ENCODE data around the gene COBL.

The COBL gene

DNA sequence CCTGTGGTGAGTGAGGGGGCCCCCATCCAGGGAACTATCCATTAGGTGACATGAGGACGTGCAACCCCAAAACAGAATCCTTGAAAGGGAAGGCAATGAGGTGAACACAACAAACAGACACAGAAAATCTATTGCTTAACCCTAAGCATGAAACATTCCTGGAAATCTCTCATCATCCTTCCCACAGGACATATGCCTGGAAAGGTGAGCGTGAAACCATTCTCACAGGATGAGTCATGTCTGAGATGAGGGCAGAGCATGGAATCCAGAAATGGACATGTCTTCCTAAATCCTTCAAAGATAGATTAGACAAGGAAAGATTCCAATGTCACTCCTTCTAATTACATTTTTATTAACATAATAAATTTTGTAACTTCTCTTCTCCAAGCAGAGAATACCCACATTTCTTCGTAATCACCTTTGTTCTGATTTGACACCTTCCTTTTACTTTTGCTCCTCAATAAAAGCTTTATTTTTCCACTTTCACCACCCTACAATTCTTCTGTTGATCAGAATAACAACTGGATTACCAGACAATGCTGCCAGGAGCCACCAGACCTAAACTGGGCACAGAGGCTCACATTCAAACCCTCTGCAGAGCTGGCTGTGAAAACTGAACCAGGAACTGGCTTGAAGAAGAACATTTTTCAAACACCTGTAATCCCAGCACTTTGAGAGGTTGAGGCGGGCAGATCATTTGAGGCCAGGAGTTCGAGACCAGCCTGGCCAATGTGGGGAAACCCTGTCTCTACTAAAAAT lies 67.2 kb downstream of the COBL start:
- ATAC-seq (ENCODE audit: low read depth) (peak; percentile 98), DNase-seq (ENCODE audit: low spot score) (no peak)
- TF ChIP-seq, protein P1, sequence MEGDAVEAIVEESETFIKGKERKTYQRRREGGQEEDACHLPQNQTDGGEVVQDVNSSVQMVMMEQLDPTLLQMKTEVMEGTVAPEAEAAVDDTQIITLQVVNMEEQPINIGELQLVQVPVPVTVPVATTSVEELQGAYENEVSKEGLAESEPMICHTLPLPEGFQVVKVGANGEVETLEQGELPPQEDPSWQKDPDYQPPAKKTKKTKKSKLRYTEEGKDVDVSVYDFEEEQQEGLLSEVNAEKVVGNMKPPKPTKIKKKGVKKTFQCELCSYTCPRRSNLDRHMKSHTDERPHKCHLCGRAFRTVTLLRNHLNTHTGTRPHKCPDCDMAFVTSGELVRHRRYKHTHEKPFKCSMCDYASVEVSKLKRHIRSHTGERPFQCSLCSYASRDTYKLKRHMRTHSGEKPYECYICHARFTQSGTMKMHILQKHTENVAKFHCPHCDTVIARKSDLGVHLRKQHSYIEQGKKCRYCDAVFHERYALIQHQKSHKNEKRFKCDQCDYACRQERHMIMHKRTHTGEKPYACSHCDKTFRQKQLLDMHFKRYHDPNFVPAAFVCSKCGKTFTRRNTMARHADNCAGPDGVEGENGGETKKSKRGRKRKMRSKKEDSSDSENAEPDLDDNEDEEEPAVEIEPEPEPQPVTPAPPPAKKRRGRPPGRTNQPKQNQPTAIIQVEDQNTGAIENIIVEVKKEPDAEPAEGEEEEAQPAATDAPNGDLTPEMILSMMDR (IDR thresholded peaks at IDR 0.05; ENCODE audit: poor library complexity, severe bottlenecking): no peak
- Histone ChIP-seq H3K4me3 (ENCODE audit: severe bottlenecking) (no peak overlapping the region), H3K27me3 (ENCODE audit: insufficient read depth, poor library complexity, severe bottlenecking) (no peaks in the 10 kb centered on the region), H3K9me3 (ENCODE audit: severe bottlenecking) (no peaks in the 10 kb centered on the region), H3K4me1 (ENCODE audit: insufficient read depth, poor library complexity, severe bottlenecking) (peaks cover 22% of the 10 kb centered on the region), H3K27ac (ENCODE audit: poor library complexity, severe bottlenecking) (peak overlapping the region; percentile 49), H3K36me3 (ENCODE audit: low read depth) (no peaks in the 10 kb centered on the region)

- TF ChIP-seq, protein P1 (IDR thresholded peaks at IDR 0.05; ENCODE audit: poor library complexity, severe bottlenecking): no peak
- DNase-seq (ENCODE audit: low spot score) (no peak), ATAC-seq (ENCODE audit: low read depth) (no peak)
Observed at GRCh38 chr7:51246258-51247245, 70.1 kb downstream of the COBL start.

GRCh38 chr7:51244885-51245284 lies 71.7 kb downstream of the COBL start:
- peaks cover 10% of the 10 kb centered on the region for H3K4me1 ChIP-seq (ENCODE audit: insufficient read depth, poor library complexity, severe bottlenecking)
- H3K9me3 ChIP-seq (ENCODE audit: severe bottlenecking): no peaks in the 10 kb centered on the region
- ATAC-seq (ENCODE audit: low read depth): no peak
- no peak for DNase-seq (ENCODE audit: low spot score)
- no peaks in the 10 kb centered on the region for H3K36me3 ChIP-seq (ENCODE audit: low read depth)
- H3K27ac ChIP-seq (ENCODE audit: poor library complexity, severe bottlenecking): no peak overlapping the region
- TF ChIP-seq, protein P1 (IDR thresholded peaks at IDR 0.05; ENCODE audit: poor library complexity, severe bottlenecking): no peak
- H3K27me3 ChIP-seq (ENCODE audit: insufficient read depth, poor library complexity, severe bottlenecking): no peaks in the 10 kb centered on the region
- H3K4me3 ChIP-seq (ENCODE audit: severe bottlenecking): no peak overlapping the region

More at GRCh38 chr7:51246258-51247245, 70.1 kb downstream of the COBL start:
- Histone ChIP-seq H3K9me3 (ENCODE audit: severe bottlenecking) (no peaks in the 10 kb centered on the region), H3K4me3 (ENCODE audit: severe bottlenecking) (no peak overlapping the region), H3K27ac (ENCODE audit: poor library complexity, severe bottlenecking) (no peak overlapping the region), H3K36me3 (ENCODE audit: low read depth) (no peaks in the 10 kb centered on the region), H3K4me1 (ENCODE audit: insufficient read depth, poor library complexity, severe bottlenecking) (peaks cover 19% of the 10 kb centered on the region), H3K27me3 (ENCODE audit: insufficient read depth, poor library complexity, severe bottlenecking) (no peaks in the 10 kb centered on the region)

DNA sequence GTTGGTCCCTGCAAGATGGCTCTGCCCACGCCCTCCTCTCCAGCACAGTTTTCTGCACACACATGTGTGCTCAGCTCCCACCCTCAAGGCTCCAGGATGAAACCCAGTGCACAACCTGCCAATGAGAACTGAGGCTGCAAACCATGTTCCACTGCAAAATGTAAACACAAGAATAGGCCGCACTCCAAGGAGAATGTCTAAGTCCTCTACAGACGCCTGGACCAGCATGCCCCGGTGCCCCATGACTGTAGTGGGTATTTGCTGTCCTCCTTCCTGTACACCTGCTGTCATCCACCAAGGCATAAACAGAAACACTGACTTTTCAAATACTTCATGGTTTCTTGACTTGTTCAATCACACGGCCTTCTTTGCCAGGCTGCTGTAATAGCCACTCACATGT lies 72.6 kb downstream of the COBL start:
- TF ChIP-seq, protein P1 (IDR thresholded peaks at IDR 0.05; ENCODE audit: poor library complexity, severe bottlenecking): no peak
- DNase-seq (ENCODE audit: low spot score): no peak
- Histone ChIP-seq H3K4me3 (ENCODE audit: severe bottlenecking) (no peak overlapping the region), H3K36me3 (ENCODE audit: low read depth) (no peaks in the 10 kb centered on the region), H3K9me3 (ENCODE audit: severe bottlenecking) (no peaks in the 10 kb centered on the region), H3K4me1 (ENCODE audit: insufficient read depth, poor library complexity, severe bottlenecking) (peaks cover 4% of the 10 kb centered on the region), H3K27ac (ENCODE audit: poor library complexity, severe bottlenecking) (no peak overlapping the region), H3K27me3 (ENCODE audit: insufficient read depth, poor library complexity, severe bottlenecking) (no peaks in the 10 kb centered on the region)
- ATAC-seq (ENCODE audit: low read depth): no peak
